ENCODE measurements around the gene OPRL1. TPM values are rescaled to one million over a fixed set of nuclear protein-coding genes. Genes with fewer than 3 reads are reported as not detected.

OPRL1 gene
- total RNA-seq, 1 donor from 2014 or later: 2.7 TPM

- DNase-seq (ENCODE audit: extremely low read depth, low read depth, low spot score): no peak
Observed at GRCh38 chr20:64101731-64102621, 22.1 kb downstream of the OPRL1 start.

GRCh38 chr20:64102647-64103354 lies 22.9 kb downstream of the OPRL1 start:
- no peak for DNase-seq (ENCODE audit: extremely low read depth, low read depth, low spot score)

GRCh38 chr20:64103871-64104666 lies 24.2 kb downstream of the OPRL1 start:
- no peak for DNase-seq (ENCODE audit: extremely low read depth, low read depth, low spot score)

GRCh38 chr20:64104667-64105451 lies 25.0 kb downstream of the OPRL1 start:
- no peak for DNase-seq (ENCODE audit: extremely low read depth, low read depth, low spot score)

GRCh38 chr20:64105846-64106434 lies 26.1 kb downstream of the OPRL1 start:
- no peak for DNase-seq (ENCODE audit: extremely low read depth, low read depth, low spot score)

- DNase-seq (ENCODE audit: extremely low read depth, low read depth, low spot score): no peak
Observed at GRCh38 chr20:64106435-64106961, 26.6 kb downstream of the OPRL1 start.

GRCh38 chr20:64106981-64107735 lies 27.3 kb downstream of the OPRL1 start, which contains the start of gene NPBWR2:
Gene NPBWR2, minus strand, starts transcription at chr20:64107565. Its CDS starts 734 bp downstream, at chr20:64106831.
- no peak for DNase-seq (ENCODE audit: extremely low read depth, low read depth, low spot score)

GRCh38 chr20:64107736-64108457 lies 28.0 kb downstream of the OPRL1 start:
- no peak for DNase-seq (ENCODE audit: extremely low read depth, low read depth, low spot score)

- no peak for DNase-seq (ENCODE audit: extremely low read depth, low read depth, low spot score)
Observed at GRCh38 chr20:64108731-64109681, 29.1 kb downstream of the OPRL1 start.

GRCh38 chr20:64109831-64110391 lies 30.0 kb downstream of the OPRL1 start:
- DNase-seq (ENCODE audit: extremely low read depth, low read depth, low spot score): no peak

GRCh38 chr20:64110411-64111068 lies 30.7 kb downstream of the OPRL1 start:
- no peak for DNase-seq (ENCODE audit: extremely low read depth, low read depth, low spot score)

GRCh38 chr20:64111841-64112641 lies 32.2 kb downstream of the OPRL1 start:
- no peak for DNase-seq (ENCODE audit: extremely low read depth, low read depth, low spot score)

GRCh38 chr20:64112691-64113443 lies 33.0 kb downstream of the OPRL1 start:
- DNase-seq (ENCODE audit: extremely low read depth, low read depth, low spot score): no peak

GRCh38 chr20:64113444-64113775 lies 33.5 kb downstream of the OPRL1 start:
- no peak for DNase-seq (ENCODE audit: extremely low read depth, low read depth, low spot score)

GRCh38 chr20:64113796-64114355 lies 34.0 kb downstream of the OPRL1 start:
- DNase-seq (ENCODE audit: extremely low read depth, low read depth, low spot score): no peak
